Measurements from ENCODE around the gene RAPGEFL1. TPM values are rescaled to one million over a fixed set of nuclear protein-coding genes. Genes with fewer than 3 reads are reported as not detected.

The RAPGEFL1 gene, protein sequence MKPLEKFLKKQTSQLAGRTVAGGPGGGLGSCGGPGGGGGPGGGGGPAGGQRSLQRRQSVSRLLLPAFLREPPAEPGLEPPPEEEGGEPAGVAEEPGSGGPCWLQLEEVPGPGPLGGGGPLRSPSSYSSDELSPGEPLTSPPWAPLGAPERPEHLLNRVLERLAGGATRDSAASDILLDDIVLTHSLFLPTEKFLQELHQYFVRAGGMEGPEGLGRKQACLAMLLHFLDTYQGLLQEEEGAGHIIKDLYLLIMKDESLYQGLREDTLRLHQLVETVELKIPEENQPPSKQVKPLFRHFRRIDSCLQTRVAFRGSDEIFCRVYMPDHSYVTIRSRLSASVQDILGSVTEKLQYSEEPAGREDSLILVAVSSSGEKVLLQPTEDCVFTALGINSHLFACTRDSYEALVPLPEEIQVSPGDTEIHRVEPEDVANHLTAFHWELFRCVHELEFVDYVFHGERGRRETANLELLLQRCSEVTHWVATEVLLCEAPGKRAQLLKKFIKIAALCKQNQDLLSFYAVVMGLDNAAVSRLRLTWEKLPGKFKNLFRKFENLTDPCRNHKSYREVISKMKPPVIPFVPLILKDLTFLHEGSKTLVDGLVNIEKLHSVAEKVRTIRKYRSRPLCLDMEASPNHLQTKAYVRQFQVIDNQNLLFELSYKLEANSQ
- 6.8 and 7.1 TPM in 2 replicates for total RNA-seq

DNA sequence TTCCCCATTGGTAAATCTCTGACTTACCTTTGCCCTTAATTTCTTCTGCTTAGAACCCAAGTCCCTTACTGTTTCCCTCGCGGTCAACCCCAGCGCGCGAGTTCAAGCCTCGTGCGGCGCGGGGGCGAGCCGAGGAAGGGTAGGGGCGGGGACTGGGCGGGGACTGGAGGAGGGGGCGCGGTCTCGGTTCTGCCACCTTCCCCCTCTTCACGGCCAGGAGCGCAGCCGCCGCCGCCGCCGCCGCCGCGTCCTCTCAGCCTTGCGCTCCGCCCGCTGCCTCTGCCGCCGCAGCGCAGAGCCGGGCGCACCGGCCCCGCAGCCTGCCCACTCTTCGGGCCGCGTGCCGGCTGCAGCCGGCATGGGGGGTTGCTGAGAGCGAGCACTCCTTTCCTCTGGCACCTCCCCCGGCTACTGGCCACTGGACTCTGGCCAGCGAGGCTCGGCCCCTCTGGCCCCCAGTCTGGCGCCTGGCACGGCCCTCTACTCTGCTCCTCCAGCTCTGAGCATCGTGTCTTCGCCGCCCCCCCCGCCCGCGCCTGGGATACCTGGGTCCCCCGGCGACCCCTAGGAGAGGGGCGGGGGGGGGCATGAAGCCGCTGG is at the start of gene RAPGEFL1:
TSS of gene RAPGEFL1 (plus strand) at position 196 of the 600 bp plus-strand sequence. CDS start at position 588, 392 bp downstream.

DNA sequence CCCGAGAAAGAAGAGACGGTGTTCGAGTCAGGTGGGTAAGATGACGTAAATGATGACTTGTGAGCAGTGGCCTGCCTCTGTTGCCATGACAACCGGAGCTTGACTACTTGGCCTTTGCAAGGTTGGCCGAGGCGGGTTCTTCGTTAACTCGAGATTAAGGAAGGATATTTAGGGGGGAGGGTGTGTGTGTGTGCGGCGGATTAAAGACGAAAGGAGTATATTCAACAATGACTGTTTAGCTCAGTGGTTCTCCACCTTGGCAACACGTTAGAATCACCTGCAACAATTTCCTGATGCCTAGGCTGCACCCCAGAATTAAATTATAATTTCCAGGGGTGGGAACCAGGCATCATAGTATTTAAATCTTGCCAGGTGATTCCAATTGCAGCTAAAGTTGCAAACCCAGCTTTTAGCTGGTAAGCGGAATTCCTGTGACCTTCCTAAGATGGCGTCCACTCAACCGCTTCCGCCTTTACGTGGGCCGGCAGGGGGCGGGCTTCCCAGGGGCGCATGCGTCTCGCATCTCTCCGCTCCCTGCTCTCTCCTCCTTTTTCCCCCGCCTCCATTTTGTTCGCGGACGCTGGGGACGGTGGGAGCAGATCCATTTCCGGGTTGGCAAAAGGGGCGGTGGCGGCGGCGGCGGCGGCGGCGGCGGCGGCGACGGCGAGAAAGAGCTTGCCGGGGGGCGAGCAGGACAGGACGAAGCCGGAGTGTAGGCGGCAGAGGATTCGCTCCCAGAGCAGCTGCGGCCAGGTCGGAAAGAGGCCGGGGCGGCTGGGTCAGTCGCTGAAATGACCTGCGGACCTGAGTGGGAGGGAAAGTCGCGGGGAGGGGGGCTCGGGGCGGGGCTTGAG is 41.7 kb downstream of the RAPGEFL1 start, which contains the start of gene WIPF2:
TSS of gene WIPF2 (plus strand) at position 565 of the 854 bp plus-strand sequence. CDS start 37,156 bp downstream, outside the sequence.

Other genes with a start within 250 kb of the RAPGEFL1 start
- gene ORMDL3, start 249.9 kb upstream of the RAPGEFL1 start, total RNA-seq: 28.7 and 30.7 TPM in 2 replicates
- not detected in 2 replicates for gene LRRC3C, start 249.7 kb upstream of the RAPGEFL1 start, total RNA-seq
- gene GSDMA, start 214.5 kb upstream of the RAPGEFL1 start, total RNA-seq: 1.9 and 8.4 TPM in 2 replicates
- 144 and 208 TPM in 2 replicates for gene PSMD3, start 196.7 kb upstream of the RAPGEFL1 start, total RNA-seq
- 17.7 and 89.3 TPM in 2 replicates for gene CSF3, start 162.0 kb upstream of the RAPGEFL1 start, total RNA-seq
- gene MED24, start 123.1 kb upstream of the RAPGEFL1 start, total RNA-seq: 51.2 and 66.2 TPM in 2 replicates
- gene THRA, start 114.5 kb upstream of the RAPGEFL1 start, total RNA-seq: 10.5 and 11.3 TPM in 2 replicates
- 4.9 and 6.9 TPM in 2 replicates for gene NR1D1, start 76.9 kb upstream of the RAPGEFL1 start, total RNA-seq
- 40.4 and 42.8 TPM in 2 replicates for gene MSL1, start 55.5 kb upstream of the RAPGEFL1 start, total RNA-seq
- 21.4 and 22.2 TPM in 2 replicates for gene CASC3, start 36.9 kb upstream of the RAPGEFL1 start, total RNA-seq
- gene WIPF2, start 41.8 kb downstream of the RAPGEFL1 start, total RNA-seq: 7.3 and 9.7 TPM in 2 replicates
- 13.6 and 40.7 TPM in 2 replicates for gene CDC6, start 110.4 kb downstream of the RAPGEFL1 start, total RNA-seq
- gene RARA, start 131.7 kb downstream of the RAPGEFL1 start, total RNA-seq: 16.9 and 18.9 TPM in 2 replicates
- not detected in 2 replicates for gene GJD3, start 187.3 kb downstream of the RAPGEFL1 start, total RNA-seq
- gene TOP2A, start 240.4 kb downstream of the RAPGEFL1 start, total RNA-seq: 35.8 and 125 TPM in 2 replicates

Data from hair follicular keratinocyte (primary cell).